ENCODE measurements around the gene CALM1. TPM values are rescaled to one million over a fixed set of nuclear protein-coding genes. Genes with fewer than 3 reads are reported as not detected.

Gene CALM1
- total and polyA plus RNA-seq, 2 donors (not counting 3 experiments of a cell fraction or from before 2014, with no cell fraction given), result 476 to 731 TPM

GRCh38 chr14:90387206-90387760 lies 9.5 kb upstream of the CALM1 start:
- no peaks in the 10 kb centered on the region for H3K9me3 ChIP-seq (replicated peaks; ENCODE audit: control insufficient read depth, insufficient read depth, low read length)
- no peaks in the 10 kb centered on the region for H3K79me2 ChIP-seq (ENCODE audit: control insufficient read depth, insufficient read depth, low read length)
- DNase-seq (ENCODE audit: low read depth, low spot score) (no peak), FAIRE-seq (no peak)
- dilution Hi-C loops (cut with MboI; ENCODE audit: extremely low pct_ligation_motif_present, low sequenced_read_pairs) (no loop called here), intact Hi-C loops (cut with micrococcal nuclease) (no loop called here)
- H3K36me3 ChIP-seq (ENCODE audit: control insufficient read depth in 2 of 2, extremely low read depth in 1 of 2, insufficient read depth in 2 of 2, low read length in 2 of 2), result no peaks in the 10 kb centered on the region
- no peak overlapping the region for H3K4me3 ChIP-seq (replicated peaks in 1 of 3; ENCODE audit: insufficient read depth in 1 of 3, low read depth in 1 of 3, low read length in 3 of 3)
- H3K27ac ChIP-seq (ENCODE audit: insufficient read depth, low read depth, low read length), result no peak overlapping the region
- no TSS peak for BruUV-seq (replicated peaks)
- TF ChIP-seq, protein P1, sequence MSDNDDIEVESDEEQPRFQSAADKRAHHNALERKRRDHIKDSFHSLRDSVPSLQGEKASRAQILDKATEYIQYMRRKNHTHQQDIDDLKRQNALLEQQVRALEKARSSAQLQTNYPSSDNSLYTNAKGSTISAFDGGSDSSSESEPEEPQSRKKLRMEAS (IDR thresholded peaks at IDR 0.05; ENCODE audit: insufficient read depth, insufficient read length), result no peak
- no peak for TF ChIP-seq MYC (IDR thresholded peaks at IDR 0.05; ENCODE audit: low read depth, low read length)
- TF ChIP-seq GATA2 (IDR thresholded peaks at IDR 0.05; ENCODE audit: insufficient read depth, insufficient read length, low read depth, low read length), result no peak
- TF ChIP-seq JUN (IDR thresholded peaks at IDR 0.05; ENCODE audit: borderline replicate concordance, insufficient read depth, insufficient read length, low read depth), result no peak
- TF ChIP-seq EZH2 (IDR thresholded peaks at IDR 0.05; ENCODE audit: borderline replicate concordance, low read depth, low read length, severe bottlenecking), result no peak
- TF ChIP-seq, protein P2, sequence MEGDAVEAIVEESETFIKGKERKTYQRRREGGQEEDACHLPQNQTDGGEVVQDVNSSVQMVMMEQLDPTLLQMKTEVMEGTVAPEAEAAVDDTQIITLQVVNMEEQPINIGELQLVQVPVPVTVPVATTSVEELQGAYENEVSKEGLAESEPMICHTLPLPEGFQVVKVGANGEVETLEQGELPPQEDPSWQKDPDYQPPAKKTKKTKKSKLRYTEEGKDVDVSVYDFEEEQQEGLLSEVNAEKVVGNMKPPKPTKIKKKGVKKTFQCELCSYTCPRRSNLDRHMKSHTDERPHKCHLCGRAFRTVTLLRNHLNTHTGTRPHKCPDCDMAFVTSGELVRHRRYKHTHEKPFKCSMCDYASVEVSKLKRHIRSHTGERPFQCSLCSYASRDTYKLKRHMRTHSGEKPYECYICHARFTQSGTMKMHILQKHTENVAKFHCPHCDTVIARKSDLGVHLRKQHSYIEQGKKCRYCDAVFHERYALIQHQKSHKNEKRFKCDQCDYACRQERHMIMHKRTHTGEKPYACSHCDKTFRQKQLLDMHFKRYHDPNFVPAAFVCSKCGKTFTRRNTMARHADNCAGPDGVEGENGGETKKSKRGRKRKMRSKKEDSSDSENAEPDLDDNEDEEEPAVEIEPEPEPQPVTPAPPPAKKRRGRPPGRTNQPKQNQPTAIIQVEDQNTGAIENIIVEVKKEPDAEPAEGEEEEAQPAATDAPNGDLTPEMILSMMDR (IDR thresholded peaks at IDR 0.05; ENCODE audit: extremely low read depth in 1 of 2, insufficient read depth in 1 of 2, low read depth in 1 of 2, low read length in 2 of 2), result no peak
- TF ChIP-seq POLR2AphosphoS5 (IDR thresholded peaks at IDR 0.05; ENCODE audit: insufficient read depth, low read depth, low read length), result no peak
- no peak for TF ChIP-seq FOS (IDR thresholded peaks at IDR 0.05; ENCODE audit: borderline replicate concordance, insufficient read depth, low read length)
- TF ChIP-seq POLR2A (IDR thresholded peaks at IDR 0.05; ENCODE audit: low read depth, low read length), result no peak
- H3K4me1 ChIP-seq (ENCODE audit: control insufficient read depth, extremely low read depth, insufficient read depth, low read length), result peaks cover 14% of the 10 kb centered on the region
- H3K9ac ChIP-seq (replicated peaks; ENCODE audit: extremely low read depth, insufficient read depth, low read length), result no peak overlapping the region
- no peaks in the 10 kb centered on the region for H3K9me1 ChIP-seq (replicated peaks; ENCODE audit: control insufficient read depth, extremely low read depth, insufficient read depth, low read length)
- no peak overlapping the region for H2AFZ ChIP-seq (ENCODE audit: low read depth, low read length)
- H3K4me2 ChIP-seq (ENCODE audit: insufficient read depth, low read length), result no peak overlapping the region
- no peaks in the 10 kb centered on the region for H4K20me1 ChIP-seq (replicated peaks; ENCODE audit: control insufficient read depth, extremely low read depth, insufficient read depth, low read length)
- ChIA-PET CTCF (interaction anchor here (1.5 kb wide), 1 partner anchor 13 kb away, joined by 3 read pairs; no protein-coding TSS in a partner anchor), POLR2A (no interaction called here)
- no peaks in the 10 kb centered on the region for H3K27me3 ChIP-seq (ENCODE audit: control insufficient read depth in 2 of 2, insufficient read depth in 2 of 2, low read length in 2 of 2)
